OCI-LY3 (cell line): ENCODE results near the gene D2HGDH.
"Not testable (repeated sequence)": the region's sequence is repeated elsewhere in the genome, so short reads cannot be mapped to it uniquely, and the experiment has no call there.

ENCODE experiments used
- H2AFZ ChIP-seq: fragments of 200-600, 300-600 bp; shearing (Covaris generic); 2 replicates; pipeline ENCODE4 v1.6.0; 2014; ENCODE audit warnings: antibody characterized with exemption, low read depth, low read length
- H3K27ac ChIP-seq: fragments of 200-600, 300-600 bp; sonication (generic); 2 replicates; pipeline ENCODE4 v1.5.1; 2014; ENCODE audit warnings: mild to moderate bottlenecking, low read length, moderate library complexity, mixed read lengths
- H3K27me3 ChIP-seq: fragments of 200-600, 300-600 bp; sonication (generic); 2 replicates; pipeline ENCODE4 v1.6.1; 2014; ENCODE audit warnings: low read depth, low read length, mixed read lengths
- H3K36me3 ChIP-seq: fragments of 200-600, 300-600 bp; sonication (generic); replicated peaks from 2 replicates; pipeline ENCODE3; 2014; ENCODE audit warnings: low read depth, low read length, mixed read lengths
- H3K4me1 ChIP-seq: fragments of 300-600, 200-600 bp; sonication (generic); 2 replicates; pipeline ENCODE4 v1.6.1; 2014; ENCODE audit warnings: low read length, mixed read lengths
- H3K4me2 ChIP-seq: fragments of 200-600, 300-600 bp; sonication (generic); 2 replicates; pipeline ENCODE4 v1.6.1; 2014; ENCODE audit warnings: low read length, mixed read lengths
- H3K4me3 ChIP-seq: fragments of 300-600, 200-600 bp; sonication (generic); 2 replicates; pipeline ENCODE4 v1.5.1; 2014; ENCODE audit warnings: antibody characterized with exemption, mild to moderate bottlenecking, low read length, moderate library complexity
- H3K79me2 ChIP-seq: fragments of 300-600, 200-600 bp; shearing (Covaris generic); 2 replicates; pipeline ENCODE4 v1.6.1; 2014; ENCODE audit warnings: mild to moderate bottlenecking, low read length, mixed read lengths
- H3K9ac ChIP-seq: fragments of 300-600, 200-600 bp; shearing (Covaris generic); 2 replicates; pipeline ENCODE4 v1.6.0; 2014; ENCODE audit warnings: mild to moderate bottlenecking, low read length, moderate library complexity
- H3K9me3 ChIP-seq: fragments of 200-600, 300-600 bp; shearing (Covaris generic); 2 replicates; pipeline ENCODE4 v1.6.1; 2014; ENCODE audit warnings: low read length, mixed read lengths; ENCODE audit not compliant: insufficient read depth
- H4K20me1 ChIP-seq: fragments of 200-600, 300-600 bp; sonication (generic); 2 replicates; pipeline ENCODE4 v1.6.1; 2016; ENCODE audit warnings: low read length, mixed read lengths; ENCODE audit not compliant: insufficient read depth
- EZH2phosphoT487 ChIP-seq: fragments of 200-600 bp; shearing (Covaris generic); IDR thresholded peaks from 2 replicates; pipeline ENCODE4 v1.6.1; 2018; ENCODE audit warnings: antibody characterized with exemption, mixed run types, low read depth
- TF ChIP-seq, protein P1 (sequence below): fragments of 200-600, 300-600 bp; sonication (generic); IDR thresholded peaks from 2 replicates; pipeline ENCODE4 v1.5.1; 2014; ENCODE audit warnings: antibody characterized with exemption, low read length, low read depth

Gene D2HGDH

DNA sequence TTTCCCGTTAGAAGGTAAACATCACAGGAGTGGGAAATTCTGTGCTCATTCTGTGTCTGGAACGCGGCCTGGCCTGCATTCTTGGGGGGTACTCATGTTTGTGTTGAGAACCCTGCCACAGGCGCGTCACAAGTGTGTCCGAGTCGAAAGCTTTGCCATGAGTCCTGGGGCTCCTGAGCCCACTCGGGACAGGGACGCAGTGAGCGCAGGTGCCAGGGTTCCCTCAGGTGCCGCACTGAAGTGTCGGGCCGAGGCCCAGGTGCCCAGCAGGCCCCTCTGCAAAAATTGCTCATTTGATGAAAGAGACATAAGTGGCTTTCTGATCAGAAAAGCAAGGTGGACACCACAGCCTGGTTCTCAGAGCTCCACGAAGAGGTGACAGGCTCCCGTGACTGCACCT lies 4.7 kb downstream of the D2HGDH start:
- Histone ChIP-seq H4K20me1 (no peaks in the 10 kb centered on the region; the same call in 1 of the 2 replicates), H3K36me3 (peaks cover 3% of the 10 kb centered on the region), H3K27me3 (no peaks in the 10 kb centered on the region), H2AFZ (no peak overlapping the region), H3K4me3 (no peak overlapping the region), H3K9ac (no peak overlapping the region), H3K4me1 (peaks cover 4% of the 10 kb centered on the region), H3K9me3 (no peaks in the 10 kb centered on the region), H3K79me2 (peaks cover 12% of the 10 kb centered on the region), H3K27ac (no peak overlapping the region), H3K4me2 (no peak overlapping the region)
- TF ChIP-seq, protein P1, sequence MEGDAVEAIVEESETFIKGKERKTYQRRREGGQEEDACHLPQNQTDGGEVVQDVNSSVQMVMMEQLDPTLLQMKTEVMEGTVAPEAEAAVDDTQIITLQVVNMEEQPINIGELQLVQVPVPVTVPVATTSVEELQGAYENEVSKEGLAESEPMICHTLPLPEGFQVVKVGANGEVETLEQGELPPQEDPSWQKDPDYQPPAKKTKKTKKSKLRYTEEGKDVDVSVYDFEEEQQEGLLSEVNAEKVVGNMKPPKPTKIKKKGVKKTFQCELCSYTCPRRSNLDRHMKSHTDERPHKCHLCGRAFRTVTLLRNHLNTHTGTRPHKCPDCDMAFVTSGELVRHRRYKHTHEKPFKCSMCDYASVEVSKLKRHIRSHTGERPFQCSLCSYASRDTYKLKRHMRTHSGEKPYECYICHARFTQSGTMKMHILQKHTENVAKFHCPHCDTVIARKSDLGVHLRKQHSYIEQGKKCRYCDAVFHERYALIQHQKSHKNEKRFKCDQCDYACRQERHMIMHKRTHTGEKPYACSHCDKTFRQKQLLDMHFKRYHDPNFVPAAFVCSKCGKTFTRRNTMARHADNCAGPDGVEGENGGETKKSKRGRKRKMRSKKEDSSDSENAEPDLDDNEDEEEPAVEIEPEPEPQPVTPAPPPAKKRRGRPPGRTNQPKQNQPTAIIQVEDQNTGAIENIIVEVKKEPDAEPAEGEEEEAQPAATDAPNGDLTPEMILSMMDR: no peak
- TF ChIP-seq EZH2phosphoT487: no peak

DNA sequence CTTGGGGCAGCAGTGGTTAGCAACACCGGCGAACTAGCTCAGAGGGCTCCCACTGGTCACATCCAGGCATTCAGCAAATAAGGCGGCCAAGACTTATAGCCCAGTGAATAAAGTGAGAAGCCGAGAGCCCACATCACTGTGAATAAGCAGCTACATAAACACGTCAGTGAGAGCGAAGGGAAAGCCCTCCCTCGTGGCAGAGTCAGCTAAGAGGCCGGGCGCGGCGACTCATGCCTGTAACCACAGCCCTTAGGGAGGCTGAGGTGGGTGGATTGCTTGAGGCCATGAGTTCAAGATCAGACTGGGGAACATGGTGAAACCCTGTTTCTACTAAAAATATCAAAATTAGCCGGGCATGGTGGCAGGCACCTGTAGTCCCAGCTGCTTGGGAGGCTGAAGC lies 5.2 kb downstream of the D2HGDH start:
- Histone ChIP-seq H2AFZ (no peak overlapping the region), H3K9ac (no peak overlapping the region), H3K9me3 (no peaks in the 10 kb centered on the region), H3K4me1 (peaks cover 4% of the 10 kb centered on the region), H3K27me3 (no peaks in the 10 kb centered on the region), H3K27ac (no peak overlapping the region), H3K4me2 (no peak overlapping the region), H3K79me2 (peaks cover 12% of the 10 kb centered on the region), H4K20me1 (no peaks in the 10 kb centered on the region; the same call in 1 of the 2 replicates), H3K36me3 (peaks cover 8% of the 10 kb centered on the region), H3K4me3 (no peak overlapping the region)
- TF ChIP-seq, protein P1: no peak
- TF ChIP-seq EZH2phosphoT487: no peak

GRCh38 chr2:241741016-241741415 lies 6.6 kb downstream of the D2HGDH start:
- TF ChIP-seq, protein P1: no peak
- no peak for TF ChIP-seq EZH2phosphoT487
- Histone ChIP-seq H3K9ac (no peak overlapping the region), H4K20me1 (no peaks in the 10 kb centered on the region; the same call in 1 of the 2 replicates), H3K36me3 (peaks cover 22% of the 10 kb centered on the region), H3K9me3 (no peaks in the 10 kb centered on the region), H3K4me3 (no peak overlapping the region), H3K4me2 (no peak overlapping the region), H3K4me1 (no peaks in the 10 kb centered on the region), H2AFZ (no peak overlapping the region), H3K27ac (no peak overlapping the region), H3K79me2 (no peaks in the 10 kb centered on the region; the same call in 1 of the 2 replicates), H3K27me3 (no peaks in the 10 kb centered on the region)

- Histone ChIP-seq H3K79me2 (no peaks in the 10 kb centered on the region; the same call in 1 of the 2 replicates), H3K4me3 (no peak overlapping the region), H3K4me1 (no peaks in the 10 kb centered on the region), H3K9ac (no peak overlapping the region), H3K27ac (no peak overlapping the region), H2AFZ (no peak overlapping the region), H4K20me1 (no peaks in the 10 kb centered on the region; the same call in 1 of the 2 replicates), H3K36me3 (peaks cover 24% of the 10 kb centered on the region), H3K9me3 (no peaks in the 10 kb centered on the region), H3K4me2 (no peak overlapping the region), H3K27me3 (no peaks in the 10 kb centered on the region)
- TF ChIP-seq, protein P1: no peak
- TF ChIP-seq EZH2phosphoT487: no peak
Observed at GRCh38 chr2:241742320-241742939, 8.0 kb downstream of the D2HGDH start.

- not testable (repeated sequence) for H3K79me2 ChIP-seq, H3K9ac ChIP-seq, H3K4me3 ChIP-seq, H2AFZ ChIP-seq, H3K9me3 ChIP-seq, H3K4me1 ChIP-seq, H3K4me2 ChIP-seq, H3K27ac ChIP-seq, H3K27me3 ChIP-seq, H4K20me1 ChIP-seq
- H3K36me3 ChIP-seq: peaks cover 24% of the 10 kb centered on the region
Observed at GRCh38 chr2:241743008-241743407, 8.6 kb downstream of the D2HGDH start.
